Measurements from ENCODE around the gene KCNG2. TPM values are rescaled to one million over a fixed set of nuclear protein-coding genes. Genes with fewer than 3 reads are reported as not detected.

The KCNG2 gene
- total and polyA plus RNA-seq, 12 donors = 0.06 to 2.9 (median 0.50) TPM; not detected in 3

- intact Hi-C loops (cut with DNase I) = loop anchor here in 1 of 2 donors (10.0 kb wide), 1 partner anchor 59 kb away; no protein-coding TSS in a partner anchor
- Histone ChIP-seq H3K36me3 (replicated peaks in 1 of 2) (no peaks in the 10 kb centered on the region), H3K4me3 (no peak overlapping the region), H3K27me3 (no peaks in the 10 kb centered on the region), H3K27ac (no peak overlapping the region), H3K9me3 (replicated peaks in 1 of 3) (no peaks in the 10 kb centered on the region), H3K4me1 (replicated peaks in 1 of 2) (no peaks in the 10 kb centered on the region)
- WGBS, 4 donors = 77 to 88% (median 81%) methylated on average over 9 to 15 of the region's 15 CpGs
- no peak for TF ChIP-seq POLR2A (IDR thresholded peaks at IDR 0.05)
- TF ChIP-seq CTCF (IDR thresholded peaks at IDR 0.05) = no peak
- DNase-seq = peak in 1 of 7 donors; percentile 38
Measured at GRCh38 chr18:79875531-79875919, 77.8 kb downstream of the KCNG2 start.

GRCh38 chr18:79875931-79876461 lies 78.3 kb downstream of the KCNG2 start:
- Histone ChIP-seq H3K9me3 (replicated peaks in 1 of 3) (no peaks in the 10 kb centered on the region), H3K27me3 (no peaks in the 10 kb centered on the region), H3K36me3 (replicated peaks in 1 of 2) (no peaks in the 10 kb centered on the region), H3K27ac (no peak overlapping the region), H3K4me1 (replicated peaks in 1 of 2) (no peaks in the 10 kb centered on the region), H3K4me3 (no peak overlapping the region)
- DNase-seq = peak in 1 of 7 donors; percentile 30
- intact Hi-C loops (cut with DNase I) = loop anchor here in 1 of 2 donors (10.0 kb wide), 1 partner anchor 59 kb away; no protein-coding TSS in a partner anchor
- 83 to 92% (median 87%) methylated on average over 8 to 23 of the region's 23 CpGs for WGBS, 4 donors
- TF ChIP-seq POLR2A (IDR thresholded peaks at IDR 0.05) (no peak), CTCF (IDR thresholded peaks at IDR 0.05) (no peak)

DNA sequence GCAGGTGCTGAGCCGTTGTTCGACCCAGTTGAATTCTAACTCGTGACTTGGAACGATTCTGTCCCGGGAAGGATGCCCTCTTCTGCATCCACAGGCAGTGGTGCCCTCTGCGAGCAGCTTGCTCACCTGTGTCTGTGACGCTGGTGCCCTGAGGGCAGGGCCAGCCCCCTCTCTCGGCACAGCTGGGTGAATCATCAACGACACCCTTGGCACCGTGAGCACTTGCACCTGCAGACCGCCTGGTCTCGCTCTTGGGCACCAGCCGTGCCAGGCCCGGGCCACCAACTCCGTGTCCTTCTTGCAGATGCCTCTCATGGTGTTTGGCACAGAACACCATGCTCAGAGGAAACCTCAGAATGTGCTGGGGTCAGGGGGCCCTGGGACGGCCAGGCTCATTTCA lies 78.8 kb downstream of the KCNG2 start:
- intact Hi-C loops (cut with DNase I) = loop anchor here in 1 of 2 donors (10.0 kb wide), 1 partner anchor 58 kb away; no protein-coding TSS in a partner anchor
- WGBS, 4 donors = 70 to 86% (median 78%) methylated on average over 7 to 16 of the region's 16 CpGs
- no peak for DNase-seq

More for the DNA sequence above, 78.8 kb downstream of the KCNG2 start:
- H3K36me3 ChIP-seq (replicated peaks in 1 of 2) = no peaks in the 10 kb centered on the region
- TF ChIP-seq CTCF (IDR thresholded peaks at IDR 0.05) = no peak
- no peak for TF ChIP-seq POLR2A (IDR thresholded peaks at IDR 0.05)
- no peaks in the 10 kb centered on the region for H3K9me3 ChIP-seq (replicated peaks in 1 of 3)
- H3K4me3 ChIP-seq = no peak overlapping the region
- no peak overlapping the region for H3K27ac ChIP-seq
- no peaks in the 10 kb centered on the region for H3K27me3 ChIP-seq
- no peaks in the 10 kb centered on the region for H3K4me1 ChIP-seq (replicated peaks in 1 of 2)
